GM23248 (cell line): ENCODE data around the gene FZD10. TPM values are rescaled to one million over a fixed set of nuclear protein-coding genes. Genes with fewer than 3 reads are reported as not detected.

Experiments
- DNase-seq: peaks from one replicate; pipeline ENCODE4 v3.0.0-alpha.2; 2015
- H2AFZ ChIP-seq: fragments of 200-600 bp; sonication (generic); 2 replicates; pipeline ENCODE4 v1.6.1; 2016; ENCODE audit warnings: antibody characterized with exemption
- H3F3A ChIP-seq: fragments of 200-600 bp; sonication (generic); 2 replicates; pipeline ENCODE4 v1.6.1; 2016; ENCODE audit warnings: mild to moderate bottlenecking, antibody characterized with exemption, mixed run types; ENCODE audit not compliant: insufficient read depth
- H3K27ac ChIP-seq: fragments of 200-600 bp; sonication (generic); 2 replicates; pipeline ENCODE4 v1.5.1; 2016; ENCODE audit warnings: mild to moderate bottlenecking
- H3K27me3 ChIP-seq: fragments of 200-600 bp; sonication (generic); replicated peaks from 2 replicates; pipeline ENCODE4 v1.6.1; 2016; ENCODE audit warnings: mild to moderate bottlenecking; ENCODE audit not compliant: insufficient read depth
- H3K36me3 ChIP-seq: fragments of 200-600 bp; sonication (generic); 2 replicates; pipeline ENCODE4 v1.6.1; 2016; ENCODE audit warnings: low read depth, mild to moderate bottlenecking
- H3K4me1 ChIP-seq: fragments of 200-600 bp; sonication (generic); 2 replicates; pipeline ENCODE4 v1.6.1; 2016; ENCODE audit warnings: mild to moderate bottlenecking; ENCODE audit not compliant: insufficient read depth
- H3K4me2 ChIP-seq: fragments of 200-600 bp; sonication (generic); one replicate; pipeline ENCODE4 v1.6.1; 2016; ENCODE audit warnings: mild to moderate bottlenecking; ENCODE audit not compliant: unreplicated experiment
- H3K4me3 ChIP-seq: fragments of 200-600 bp; sonication (generic); 2 replicates; pipeline ENCODE4 v1.5.1; 2016; ENCODE audit warnings: mild to moderate bottlenecking
- H3K79me2 ChIP-seq: fragments of 200-600 bp; sonication (generic); 2 replicates; pipeline ENCODE4 v1.6.1; 2016; ENCODE audit warnings: mild to moderate bottlenecking; ENCODE audit not compliant: insufficient read depth
- H3K9ac ChIP-seq: fragments of 200-600 bp; sonication (generic); 2 replicates; pipeline ENCODE4 v1.6.1; 2016; ENCODE audit warnings: mild to moderate bottlenecking
- H3K9me2 ChIP-seq: fragments of 200-600 bp; sonication (generic); 2 replicates; pipeline ENCODE4 v1.6.1; 2016; ENCODE audit warnings: mixed run types, mild to moderate bottlenecking, moderate library complexity; ENCODE audit not compliant: insufficient read depth
- H3K9me3 ChIP-seq: fragments of 200-600 bp; sonication (generic); one replicate; pipeline ENCODE4 v1.6.1; 2017; ENCODE audit warnings: low read depth
- H4K20me1 ChIP-seq: fragments of 200-600 bp; sonication (generic); 2 replicates; pipeline ENCODE4 v1.6.0; 2016; ENCODE audit not compliant: insufficient read depth
- EZH2 ChIP-seq: fragments of 200-600 bp; sonication (generic); IDR thresholded peaks from 2 replicates; pipeline ENCODE4 v1.6.1; 2018; ENCODE audit warnings: antibody characterized with exemption, mild to moderate bottlenecking; ENCODE audit not compliant: insufficient read depth, poor library complexity, severe bottlenecking
- EZH2phosphoT487 ChIP-seq: fragments of 200-600 bp; sonication (generic); IDR thresholded peaks from 2 replicates; pipeline ENCODE4 v1.6.1; 2018; ENCODE audit warnings: antibody characterized with exemption, moderate library complexity, mild to moderate bottlenecking, low read depth; ENCODE audit not compliant: insufficient read depth
- WGBS, 2 experiments: methylation state at CpG; one replicate each; pipeline ENCODE4 v1.1.6; 2015 to 2017; ENCODE audit warnings: low lambda C conversion rate in 2 of 2, low coverage in 1 of 2; ENCODE audit errors: missing lambda C conversion rate in 2 of 2; 5-methylcytosine and 5-hydroxymethylcytosine counted together
- in situ Hi-C: fragments of 300-500 bp; cut with MboI; formaldehyde crosslinking; loops from 2 replicates; pipeline ENCODE4 v1.15.0; 2020
- polyA plus RNA-seq: library from polyadenylated mRNA; unstranded; fragments of >200 nt; fragmentation: Nextera tagmentation; extraction: Ambion mirVana; gene quantifications from 2 replicates; pipeline ENCODE4 v1.2.1, GENCODE V29; 2016
- total RNA-seq: library from RNA; depleted of rRNA; stranded (reverse); fragments of >200 nt; shearing (Covaris generic); gene quantifications from 2 replicates; pipeline ENCODE4 v1.2.3, GENCODE V29; 2014

Gene FZD10
- total and polyA plus RNA-seq, 2 experiments from 2014 or later, result not detected

- no peak overlapping the region for H3K4me3 ChIP-seq
- DNase-seq, result no peak
- no peak overlapping the region for H3K4me2 ChIP-seq
- in situ Hi-C loops, result no loop called here
- H3K27ac ChIP-seq, result no peak overlapping the region
- TF ChIP-seq EZH2phosphoT487 (no peak), EZH2 (no peak)
- no peaks in the 10 kb centered on the region for H3K9me3 ChIP-seq
- H3K79me2 ChIP-seq, result no peaks in the 10 kb centered on the region
- peaks cover 10% of the 10 kb centered on the region for H3K27me3 ChIP-seq
- H3K9ac ChIP-seq, result no peak overlapping the region
- no peaks in the 10 kb centered on the region for H3K36me3 ChIP-seq
- WGBS, 2 experiments, result 80 to 86% methylated on average over 5 of the region's 5 CpGs
- H3K9me2 ChIP-seq, result no peaks in the 10 kb centered on the region
- no peaks in the 10 kb centered on the region for H3K4me1 ChIP-seq
- H2AFZ ChIP-seq, result no peak overlapping the region
- no peaks in the 10 kb centered on the region for H4K20me1 ChIP-seq
- no peaks in the 10 kb centered on the region for H3F3A ChIP-seq
These were observed 2.7 kb downstream of the FZD10 start for GRCh38 chr12:130164936-130165335.

- H2AFZ ChIP-seq, result no peak overlapping the region
- no peaks in the 10 kb centered on the region for H3K9me2 ChIP-seq
- in situ Hi-C loops, result no loop called here
- no peaks in the 10 kb centered on the region for H3K79me2 ChIP-seq
- H3K27me3 ChIP-seq, result no peaks in the 10 kb centered on the region; the same call in none of the 2 replicates
- no peak for TF ChIP-seq EZH2phosphoT487
- no peak for TF ChIP-seq EZH2
- no peak overlapping the region for H3K27ac ChIP-seq
- DNase-seq, result no peak
- no peaks in the 10 kb centered on the region for H3K36me3 ChIP-seq
- H3F3A ChIP-seq, result no peaks in the 10 kb centered on the region
- no peak overlapping the region for H3K4me3 ChIP-seq
- H3K4me1 ChIP-seq, result no peaks in the 10 kb centered on the region
- H3K9ac ChIP-seq, result no peak overlapping the region
- no peaks in the 10 kb centered on the region for H4K20me1 ChIP-seq
- H3K9me3 ChIP-seq, result no peaks in the 10 kb centered on the region
- H3K4me2 ChIP-seq, result no peak overlapping the region
- 41 to 56% methylated on average over 2 of the region's 2 CpGs for WGBS, 2 experiments
These were observed 4.0 kb downstream of the FZD10 start for GRCh38 chr12:130166306-130166705.

- no peaks in the 10 kb centered on the region for H3K79me2 ChIP-seq
- no peaks in the 10 kb centered on the region for H3K36me3 ChIP-seq
- no peak for TF ChIP-seq EZH2
- no peak for TF ChIP-seq EZH2phosphoT487
- H3K4me3 ChIP-seq, result no peak overlapping the region
- no peaks in the 10 kb centered on the region for H3K27me3 ChIP-seq
- H3K27ac ChIP-seq, result no peak overlapping the region
- no peaks in the 10 kb centered on the region for H4K20me1 ChIP-seq
- H3K9me3 ChIP-seq, result no peaks in the 10 kb centered on the region
- in situ Hi-C loops, result no loop called here
- no peak overlapping the region for H2AFZ ChIP-seq
- no peak for DNase-seq
- no peaks in the 10 kb centered on the region for H3F3A ChIP-seq
- H3K4me2 ChIP-seq, result no peak overlapping the region
- no peaks in the 10 kb centered on the region for H3K9me2 ChIP-seq
- WGBS, 2 experiments, result 38% methylated on average over 1 of the region's 1 CpG; no CpG with 5 or more reads in 1 of the 2 experiments
- H3K4me1 ChIP-seq, result no peaks in the 10 kb centered on the region
- H3K9ac ChIP-seq, result no peak overlapping the region
These were observed 5.3 kb downstream of the FZD10 start for GRCh38 chr12:130167537-130167936.

GRCh38 chr12:130169256-130169655 is 7.0 kb downstream of the FZD10 start:
- DNase-seq, result no peak
- Histone ChIP-seq H3K36me3 (no peaks in the 10 kb centered on the region), H3K9me3 (no peaks in the 10 kb centered on the region), H2AFZ (no peak overlapping the region), H3K27ac (no peak overlapping the region), H4K20me1 (no peaks in the 10 kb centered on the region), H3K4me3 (no peak overlapping the region), H3K27me3 (no peaks in the 10 kb centered on the region), H3K79me2 (no peaks in the 10 kb centered on the region), H3K4me1 (no peaks in the 10 kb centered on the region), H3K4me2 (no peak overlapping the region), H3K9ac (no peak overlapping the region), H3K9me2 (no peaks in the 10 kb centered on the region), H3F3A (no peaks in the 10 kb centered on the region)
- WGBS, 2 experiments, result 37 to 38% methylated on average over 6 of the region's 6 CpGs
- no peak for TF ChIP-seq EZH2
- TF ChIP-seq EZH2phosphoT487, result no peak
- in situ Hi-C loops, result no loop called here

- H2AFZ ChIP-seq, result no peak overlapping the region
- no peak overlapping the region for H3K4me3 ChIP-seq
- no peaks in the 10 kb centered on the region for H3K9me3 ChIP-seq
- DNase-seq, result no peak
- in situ Hi-C loops, result no loop called here
- H3K36me3 ChIP-seq, result no peaks in the 10 kb centered on the region
- H3F3A ChIP-seq, result no peaks in the 10 kb centered on the region
- H3K9ac ChIP-seq, result no peak overlapping the region
- no peak overlapping the region for H3K4me2 ChIP-seq
- H3K79me2 ChIP-seq, result no peaks in the 10 kb centered on the region
- H3K27me3 ChIP-seq, result no peaks in the 10 kb centered on the region
- H3K27ac ChIP-seq, result no peak overlapping the region
- 29 to 35% methylated on average over 6 of the region's 6 CpGs for WGBS, 2 experiments
- no peaks in the 10 kb centered on the region for H3K4me1 ChIP-seq
- H4K20me1 ChIP-seq, result no peaks in the 10 kb centered on the region
- no peaks in the 10 kb centered on the region for H3K9me2 ChIP-seq
- TF ChIP-seq EZH2, result no peak
- TF ChIP-seq EZH2phosphoT487, result no peak
These were observed 7.7 kb downstream of the FZD10 start for GRCh38 chr12:130169924-130170323.
